AG04450 (cell line): ENCODE results near the gene MARCHF4. TPM values are rescaled to one million over a fixed set of nuclear protein-coding genes. Genes with fewer than 3 reads are reported as not detected.
"Not testable (repeated sequence)": the region's sequence is repeated elsewhere in the genome, so short reads cannot be mapped to it uniquely, and the experiment has no call there.

Source experiments
- CTCF ChIA-PET: fragments of 300-600, 350-600 bp; formaldehyde crosslinking; extraction: SDS; loops from one replicate; lab custom pipeline; 2022; ENCODE audit warnings: antibody characterized with exemption, inconsistent platforms; lab: Charles Lee
- POLR2A ChIA-PET: fragments of 350-600 bp; formaldehyde crosslinking; extraction: SDS; loops from one replicate; lab custom pipeline; 2021; ENCODE audit warnings: antibody characterized with exemption, inconsistent platforms; lab: Yijun Ruan, JAX
- DNase-seq: peaks from one replicate; pipeline ENCODE4 v3.0.0-alpha.2; 2011; ENCODE audit warnings: low read depth, low spot score
- H3K27ac ChIP-seq: one replicate; pipeline ENCODE4 v1.5.1; 2012; ENCODE audit warnings: low read depth, low read length, control low read depth
- H3K27me3 ChIP-seq: one replicate; pipeline ENCODE4 v1.6.0; 2012; ENCODE audit warnings: low read length; ENCODE audit not compliant: control insufficient read depth, insufficient read depth
- H3K4me3 ChIP-seq: 2 replicates; pipeline ENCODE4 v1.5.1; 2011; ENCODE audit warnings: mild to moderate bottlenecking, low read depth, low read length, control low read depth
- H3K9me3 ChIP-seq: 2 replicates; pipeline ENCODE4 v1.5.1; 2012; ENCODE audit warnings: low read length; ENCODE audit not compliant: control insufficient read depth, insufficient read depth
- CTCF ChIP-seq: IDR thresholded peaks from 2 replicates; pipeline ENCODE4 v1.5.1; 2011; ENCODE audit warnings: low read depth, low read length, control low read depth, inconsistent platforms
- polyA plus RNA-seq: library from polyadenylated mRNA; depleted of rRNA; stranded (reverse); fragments of >200 nt; gene quantifications from 2 replicates; pipeline ENCODE4 v1.2.3, GENCODE V29; 2011

MARCHF4 gene
- polyA plus RNA-seq, 1 experiment: 3.8 TPM

- Histone ChIP-seq H3K9me3 (no peaks in the 10 kb centered on the region), H3K27ac (no peak overlapping the region), H3K4me3 (no peak overlapping the region), H3K27me3 (no peaks in the 10 kb centered on the region)
- DNase-seq: no peak
- ChIA-PET POLR2A (no interaction called here), CTCF (no interaction called here)
- no peak for TF ChIP-seq CTCF
These were observed 16.0 kb upstream of the MARCHF4 start for GRCh38 chr2:216388046-216388884.

- ChIA-PET POLR2A (no interaction called here), CTCF (interaction anchor here (0.7 kb wide), 1 partner anchor 17 kb away, joined by 3 read pairs; no protein-coding TSS in a partner anchor)
- Histone ChIP-seq H3K4me3 (no peak overlapping the region), H3K27me3 (no peaks in the 10 kb centered on the region), H3K9me3 (no peaks in the 10 kb centered on the region), H3K27ac (no peak overlapping the region)
- no peak for DNase-seq
- no peak for TF ChIP-seq CTCF
These were observed 15.0 kb upstream of the MARCHF4 start for GRCh38 chr2:216387262-216387661.

GRCh38 chr2:216385478-216385877 lies 13.2 kb upstream of the MARCHF4 start:
- POLR2A ChIA-PET: no interaction called here
- Histone ChIP-seq H3K27ac (no peak overlapping the region), H3K27me3 (no peaks in the 10 kb centered on the region), H3K9me3 (no peaks in the 10 kb centered on the region), H3K4me3 (no peak overlapping the region)
- DNase-seq: no peak
- CTCF ChIA-PET: no interaction called here
- no peak for TF ChIP-seq CTCF

- H3K27me3 ChIP-seq, CTCF ChIA-PET, H3K27ac ChIP-seq, POLR2A ChIA-PET, DNase-seq, H3K4me3 ChIP-seq, H3K9me3 ChIP-seq: not testable (repeated sequence)
These were observed 12.1 kb upstream of the MARCHF4 start for GRCh38 chr2:216384409-216384808.

GRCh38 chr2:216379977-216380376 lies 7.7 kb upstream of the MARCHF4 start:
- H3K9me3 ChIP-seq: no peaks in the 10 kb centered on the region
- TF ChIP-seq CTCF: no peak
- no peak overlapping the region for H3K4me3 ChIP-seq
- ChIA-PET CTCF (interaction anchor here (1.2 to 2.6 kb wide), 2 partner anchors 24 to 158 kb away, joined by 4 to 10 read pairs; no protein-coding TSS in a partner anchor), POLR2A (interaction anchor here (0.6 kb wide), 1 partner anchor 140 kb away, joined by 3 read pairs; no protein-coding TSS in a partner anchor)
- H3K27ac ChIP-seq: no peak overlapping the region
- no peaks in the 10 kb centered on the region for H3K27me3 ChIP-seq
- DNase-seq: no peak
